Ammon's horn (tissue), 1 donor: ENCODE data around the gene GTPBP6.
A peak's percentile ranks its signal among the peaks of the same experiment; 100 is the strongest.
"Not testable (repeated sequence)": the region's sequence is repeated elsewhere in the genome, so short reads cannot be mapped to it uniquely, and the experiment has no call there.

Experiments
- DNase-seq: peaks from one replicate; pipeline ENCODE4 v3.0.0-alpha.2; 2016; ENCODE audit warnings: low spot score

The GTPBP6 gene

GRCh38 chrX:334971-335757 lies 16.6 kb upstream of the GTPBP6 start:
- DNase-seq: no peak

- no peak for DNase-seq
Observed at GRCh38 chrX:334331-334891, 15.8 kb upstream of the GTPBP6 start.

DNA sequence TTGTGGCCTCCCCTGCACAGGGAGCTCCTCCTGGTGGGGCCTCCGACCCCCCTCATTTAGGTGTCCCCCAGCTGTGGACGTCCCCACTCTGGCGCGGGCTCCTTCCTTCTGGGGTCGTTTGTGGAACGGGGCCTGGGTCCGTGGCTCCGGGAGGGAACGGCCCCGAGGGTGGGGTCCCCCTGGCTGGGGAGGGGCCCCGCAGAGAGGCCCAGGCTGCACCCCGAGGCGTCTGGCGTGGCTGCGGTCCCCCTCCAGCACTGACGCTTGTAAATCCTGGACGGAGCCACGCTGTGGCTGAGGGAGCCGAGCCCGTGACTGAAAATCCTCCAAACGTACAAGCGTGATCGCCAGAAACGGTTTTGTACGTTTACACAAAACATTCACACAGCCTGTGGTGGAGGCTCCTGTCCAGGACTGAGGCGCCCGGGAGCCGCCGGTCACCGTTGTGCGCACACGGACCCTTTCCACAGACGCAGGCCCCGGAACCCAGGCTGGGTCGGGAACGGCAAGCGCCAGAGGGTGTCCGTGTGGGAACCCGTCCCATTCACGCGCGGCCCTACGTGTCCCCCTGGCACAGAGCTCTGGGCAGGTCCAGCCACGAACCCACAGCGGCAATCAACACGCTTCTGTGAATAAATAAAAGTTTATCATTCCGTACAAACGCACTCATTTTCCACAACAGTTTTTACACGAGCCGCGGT lies 15.2 kb upstream of the GTPBP6 start:
- no peak for DNase-seq

GRCh38 chrX:332916-333610 lies 14.5 kb upstream of the GTPBP6 start:
- no peak for DNase-seq

DNA sequence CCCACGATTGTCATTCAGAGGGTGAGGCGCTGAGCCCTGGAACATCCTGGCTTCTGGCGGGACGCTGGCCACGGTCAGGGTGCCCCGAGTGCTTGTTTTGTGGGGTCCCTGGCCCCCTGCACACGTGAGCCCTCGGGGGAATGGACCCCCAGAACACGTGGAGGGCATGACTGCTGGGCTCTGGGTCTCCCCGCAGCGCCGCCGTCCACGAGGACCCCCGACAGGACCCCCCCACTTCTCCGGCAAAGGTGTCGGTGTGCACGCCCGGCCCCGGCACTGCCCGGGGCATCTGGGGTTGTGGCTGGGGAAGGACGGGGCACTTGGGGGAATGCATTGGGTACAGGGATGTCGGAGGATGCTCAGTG lies 13.9 kb upstream of the GTPBP6 start:
- no peak for DNase-seq

GRCh38 chrX:331825-332495 lies 13.4 kb upstream of the GTPBP6 start:
- no peak for DNase-seq

GRCh38 chrX:331151-331824 lies 12.7 kb upstream of the GTPBP6 start:
- DNase-seq: no peak

GRCh38 chrX:330726-331150 lies 12.1 kb upstream of the GTPBP6 start:
- DNase-seq: no peak

DNA sequence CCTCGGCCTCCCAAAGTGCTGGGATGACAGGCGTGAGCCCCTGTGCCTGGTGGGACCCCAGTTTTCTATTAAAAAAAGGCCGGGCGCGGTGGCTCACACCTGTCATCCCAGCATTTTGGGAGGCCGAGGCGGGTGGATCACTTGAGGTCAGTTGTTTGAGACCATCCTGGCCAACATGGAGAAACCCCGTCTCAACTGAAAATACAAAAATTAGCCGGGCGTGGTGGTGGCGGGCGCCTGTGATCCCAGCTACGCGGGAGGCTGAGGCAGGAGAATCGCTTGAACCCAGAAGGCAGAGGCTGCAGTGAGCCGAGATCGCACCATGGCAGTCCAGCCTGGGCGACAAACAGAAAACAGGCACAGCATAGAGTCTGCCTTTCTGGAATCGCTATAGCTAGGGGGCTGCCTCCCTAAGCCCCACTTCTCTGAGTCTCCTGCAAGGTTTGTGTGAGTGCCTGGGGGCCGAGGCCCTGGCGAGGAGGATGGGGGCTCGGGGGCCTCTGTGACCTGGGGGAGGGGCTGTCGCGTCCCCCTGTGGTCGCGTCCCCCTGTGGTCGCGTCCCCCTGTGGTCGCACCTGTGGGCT lies 11.6 kb upstream of the GTPBP6 start:
- DNase-seq: not testable (repeated sequence)

- DNase-seq: no peak
Observed at GRCh38 chrX:329291-329910, 10.8 kb upstream of the GTPBP6 start.

- DNase-seq: no peak
Observed at GRCh38 chrX:327660-328126, 9.1 kb upstream of the GTPBP6 start.

- DNase-seq: not testable (repeated sequence)
Observed at GRCh38 chrX:324664-325063, 6.1 kb upstream of the GTPBP6 start.

DNA sequence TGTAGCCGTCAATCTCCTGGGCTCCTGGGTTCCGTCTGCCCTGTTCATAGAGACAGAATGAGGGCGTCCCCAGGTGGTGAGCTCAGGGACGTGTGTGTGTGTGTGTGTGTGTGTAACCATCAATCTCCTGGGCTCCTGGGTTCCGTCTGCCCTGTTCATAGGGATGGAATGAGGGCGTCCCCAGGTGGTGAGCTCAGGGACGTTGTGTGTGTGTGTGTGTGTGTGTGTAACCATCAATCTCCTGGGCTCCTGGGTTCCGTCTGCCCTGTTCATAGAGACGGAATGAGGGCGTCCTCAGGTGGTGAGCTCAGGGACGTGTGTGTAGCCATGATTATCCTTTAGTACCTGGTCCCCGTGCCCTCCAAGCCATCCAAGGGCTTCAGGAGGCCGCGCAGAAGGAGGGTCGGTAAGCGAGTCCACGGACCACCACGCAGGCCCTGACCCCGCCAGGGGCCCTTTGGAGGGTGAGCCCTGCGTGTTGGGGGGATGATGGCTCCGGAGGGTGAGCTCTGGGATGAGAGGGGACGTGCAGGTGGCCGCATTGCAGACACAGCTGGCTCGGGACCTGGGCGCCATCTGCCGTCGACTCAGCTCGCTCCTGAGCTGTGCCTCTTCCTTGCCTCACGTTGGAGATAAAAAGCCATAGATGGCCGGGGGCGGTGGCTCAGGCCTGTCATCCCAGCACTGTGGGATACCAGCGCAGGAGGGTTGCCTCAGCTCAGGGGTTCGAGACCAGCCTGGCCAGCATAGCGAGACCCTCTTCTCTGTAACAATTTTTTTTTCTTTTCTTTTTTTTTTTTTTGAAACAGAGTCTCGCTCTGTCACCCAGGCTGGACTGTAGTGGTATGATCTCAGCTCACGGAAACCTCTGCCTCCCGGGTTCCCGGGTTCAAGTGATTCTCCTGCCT lies 5.4 kb upstream of the GTPBP6 start:
- no peak for DNase-seq

- DNase-seq: no peak
Observed at GRCh38 chrX:320126-320783, 1.7 kb upstream of the GTPBP6 start.

DNA sequence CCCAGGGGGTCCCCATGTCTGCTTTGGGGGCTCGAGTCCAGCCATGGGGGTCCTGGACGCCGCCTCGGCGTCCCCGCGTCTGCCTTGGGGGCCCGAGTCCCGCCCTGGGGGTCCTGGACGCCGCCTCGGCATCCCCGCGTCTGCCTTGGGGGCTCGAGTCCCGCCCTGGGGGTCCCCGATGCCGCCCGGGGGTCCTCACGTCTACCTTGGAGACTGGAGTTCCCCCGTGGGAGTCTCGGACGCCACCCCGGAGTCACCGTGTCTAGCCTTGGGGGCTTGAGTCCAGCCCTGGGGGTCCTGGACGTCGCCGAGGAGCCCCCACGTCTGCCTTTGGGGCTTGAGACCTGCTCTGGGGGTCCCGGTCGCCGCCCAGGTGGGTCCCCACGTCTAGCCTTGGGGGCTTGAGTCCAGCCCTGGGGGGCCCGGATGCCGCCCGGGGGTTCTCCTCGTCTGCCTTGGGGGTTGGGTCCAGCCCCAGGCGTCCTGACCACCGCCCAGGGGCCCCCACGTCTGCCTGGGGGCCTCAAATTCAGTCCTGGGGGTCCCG lies 1.1 kb upstream of the GTPBP6 start:
- DNase-seq: no peak

DNA sequence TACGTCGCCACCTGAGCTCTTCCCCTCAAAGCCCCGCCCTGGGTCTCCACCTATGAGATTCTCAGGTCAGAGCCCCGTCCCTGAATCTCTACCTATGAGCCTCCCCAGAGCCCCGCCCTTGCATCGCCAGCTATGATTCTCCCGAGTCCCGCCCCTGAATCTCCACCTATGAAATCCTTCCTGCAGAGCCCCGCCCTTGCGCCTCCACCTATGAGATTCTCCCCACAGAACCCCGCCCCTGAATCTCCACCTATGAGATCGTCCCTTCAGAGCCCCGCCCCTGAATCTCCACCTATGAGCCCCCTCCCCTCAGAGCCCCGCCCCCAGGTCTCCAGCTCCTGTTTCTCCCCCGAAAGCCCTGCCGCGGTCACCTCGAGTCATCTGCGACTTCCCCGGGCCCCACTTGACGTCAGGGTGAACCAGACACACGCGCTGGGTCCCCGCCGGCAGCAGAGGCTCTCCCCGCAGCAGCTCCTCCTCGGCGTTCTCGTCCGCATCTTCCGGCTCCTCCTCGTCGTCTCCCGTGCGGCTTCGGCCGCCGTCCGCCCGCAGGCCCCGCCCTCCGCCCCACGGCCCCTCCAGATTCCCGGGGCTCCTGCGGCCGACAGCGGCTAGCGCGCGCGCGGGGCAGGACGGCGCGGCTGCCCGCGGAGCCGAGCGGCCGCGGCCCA lies 393 bp downstream of the GTPBP6 start:
- DNase-seq: peak; percentile 95

DNA sequence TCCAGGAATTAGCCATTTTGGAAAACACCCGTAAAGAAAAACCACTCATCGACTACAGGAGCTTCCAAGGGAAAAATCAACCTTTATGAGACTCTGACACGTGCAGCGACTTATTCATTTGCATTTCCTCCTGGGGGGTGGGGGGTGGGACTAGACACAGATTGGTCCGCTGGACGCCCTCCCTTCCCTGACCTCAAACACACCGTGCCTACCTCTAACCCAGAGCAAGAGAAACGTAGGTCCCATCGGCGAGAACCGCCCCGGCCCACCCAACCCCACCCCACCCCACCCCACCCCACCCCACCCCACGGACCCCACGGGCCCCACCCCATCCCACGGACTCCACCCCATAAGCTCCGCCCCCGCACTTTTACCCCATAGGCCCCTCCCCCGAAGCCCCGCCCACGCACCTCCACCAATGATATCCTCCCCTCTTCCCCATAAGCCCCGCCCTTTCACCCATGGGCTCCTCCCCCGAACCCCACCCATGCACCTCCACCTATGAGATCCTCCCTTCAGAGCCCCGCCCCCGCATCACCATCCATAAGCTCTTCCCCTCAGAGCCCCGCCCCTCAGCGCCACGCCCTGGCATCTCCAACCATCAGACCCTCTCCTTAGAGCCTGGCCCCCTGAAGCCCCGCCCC lies 1.1 kb downstream of the GTPBP6 start:
- no peak for DNase-seq
